Measurements from ENCODE around the gene PCSK6.

DNA sequence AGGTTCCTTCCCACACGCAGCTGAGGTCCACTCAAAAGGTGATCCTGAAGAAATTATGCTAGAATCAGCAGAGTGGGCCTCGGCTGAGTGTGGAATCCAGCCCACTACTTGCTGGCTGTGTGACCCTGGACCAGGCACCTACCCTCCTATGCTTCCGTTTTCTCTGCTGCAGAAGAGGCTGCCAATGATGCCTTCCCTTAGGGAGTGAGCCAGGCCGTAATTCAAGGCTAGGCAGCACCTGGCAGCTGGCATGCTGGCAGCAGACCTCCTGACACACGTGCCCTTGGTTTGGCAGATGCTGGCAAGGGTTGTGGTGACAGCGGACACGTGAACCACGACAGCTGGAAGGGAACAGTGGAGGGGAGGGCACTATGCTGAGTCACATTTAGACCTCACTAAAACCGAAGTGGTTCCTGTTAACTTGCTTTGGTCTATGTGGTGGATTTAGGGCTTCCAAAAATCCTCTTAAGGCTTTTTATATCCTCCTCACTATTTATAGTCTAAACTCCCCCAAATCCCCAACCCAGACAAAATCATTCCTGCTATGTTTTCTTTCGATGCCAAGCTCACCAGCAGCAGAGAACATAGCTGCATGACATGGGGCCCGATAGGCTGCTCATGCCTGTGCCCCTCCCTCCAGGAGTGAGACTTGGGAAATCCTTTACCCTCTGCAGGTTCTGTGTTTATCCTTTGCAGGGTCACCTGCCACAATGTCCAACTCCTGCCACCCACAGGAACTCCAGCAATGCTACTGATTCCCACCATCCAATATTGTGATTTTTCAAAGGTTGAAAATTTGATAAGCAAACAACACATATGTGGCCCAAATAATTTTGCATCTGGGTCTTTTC is 10.6 kb upstream of the PCSK6 start:
- TF ChIP-seq, protein P1, sequence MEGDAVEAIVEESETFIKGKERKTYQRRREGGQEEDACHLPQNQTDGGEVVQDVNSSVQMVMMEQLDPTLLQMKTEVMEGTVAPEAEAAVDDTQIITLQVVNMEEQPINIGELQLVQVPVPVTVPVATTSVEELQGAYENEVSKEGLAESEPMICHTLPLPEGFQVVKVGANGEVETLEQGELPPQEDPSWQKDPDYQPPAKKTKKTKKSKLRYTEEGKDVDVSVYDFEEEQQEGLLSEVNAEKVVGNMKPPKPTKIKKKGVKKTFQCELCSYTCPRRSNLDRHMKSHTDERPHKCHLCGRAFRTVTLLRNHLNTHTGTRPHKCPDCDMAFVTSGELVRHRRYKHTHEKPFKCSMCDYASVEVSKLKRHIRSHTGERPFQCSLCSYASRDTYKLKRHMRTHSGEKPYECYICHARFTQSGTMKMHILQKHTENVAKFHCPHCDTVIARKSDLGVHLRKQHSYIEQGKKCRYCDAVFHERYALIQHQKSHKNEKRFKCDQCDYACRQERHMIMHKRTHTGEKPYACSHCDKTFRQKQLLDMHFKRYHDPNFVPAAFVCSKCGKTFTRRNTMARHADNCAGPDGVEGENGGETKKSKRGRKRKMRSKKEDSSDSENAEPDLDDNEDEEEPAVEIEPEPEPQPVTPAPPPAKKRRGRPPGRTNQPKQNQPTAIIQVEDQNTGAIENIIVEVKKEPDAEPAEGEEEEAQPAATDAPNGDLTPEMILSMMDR (IDR thresholded peaks at IDR 0.05; ENCODE audit: poor library complexity, severe bottlenecking), result no peak
- no peak for TF ChIP-seq POLR2AphosphoS5 (IDR thresholded peaks at IDR 0.05)

All from neural cell (in vitro differentiated cells).